CD8-positive, alpha-beta memory T cell (primary cell): ENCODE data around the gene SPATS2. TPM values are rescaled to one million over a fixed set of nuclear protein-coding genes. Genes with fewer than 3 reads are reported as not detected.
A peak's percentile ranks its signal among the peaks of the same experiment; 100 is the strongest.

Experiments used
- CTCF ChIA-PET: fragments of 350-600 bp; sonication (Branson Sonifier 250); formaldehyde crosslinking; loops from one replicate; lab custom pipeline; 2021; ENCODE audit warnings: antibody characterized with exemption; lab: Charles Lee
- POLR2A ChIA-PET: fragments of 350-600 bp; sonication (Branson Sonifier 250); formaldehyde crosslinking; loops from one replicate; lab custom pipeline; 2021; ENCODE audit warnings: antibody characterized with exemption; lab: Charles Lee
- DNase-seq, 5 donors: peaks; one replicate each; pipeline versions ENCODE4 v3.0.0 to v3.0.0-alpha.2; 2020 to 2022; ENCODE audit warnings: mixed read lengths in 1 of 5
- H3K27ac ChIP-seq: one replicate; pipeline ENCODE4 v1.7.0; 2013; ENCODE audit warnings: low read depth, mild to moderate bottlenecking, low read length, moderate library complexity
- H3K27me3 ChIP-seq: 2 replicates; pipeline ENCODE4 v1.7.0; 2013; ENCODE audit warnings: low read length, mild to moderate bottlenecking; ENCODE audit not compliant: insufficient read depth, poor library complexity, severe bottlenecking
- H3K36me3 ChIP-seq: 2 replicates; pipeline ENCODE4 v1.7.0; 2013; ENCODE audit warnings: mild to moderate bottlenecking, low read length, moderate library complexity; ENCODE audit not compliant: insufficient read depth
- H3K4me1 ChIP-seq: 2 replicates; pipeline ENCODE4 v1.7.0; 2013; ENCODE audit warnings: mild to moderate bottlenecking, low read length, moderate library complexity; ENCODE audit not compliant: insufficient read depth
- H3K4me3 ChIP-seq: 2 replicates; pipeline ENCODE4 v1.7.0; 2013; ENCODE audit warnings: mild to moderate bottlenecking, low read length
- H3K9me3 ChIP-seq: 2 replicates; pipeline ENCODE4 v1.7.0; 2013; ENCODE audit warnings: mild to moderate bottlenecking, low read length
- H3K27ac Mint-ChIP-seq, 8 donors: one replicate each; pipeline ENCODE4 v1.8.0; 2020 to 2021; ENCODE audit warnings: mixed read lengths in 8 of 8, mild to moderate bottlenecking in 6 of 8, inconsistent platforms in 3 of 8, moderate library complexity in 3 of 8
- H3K27me3 Mint-ChIP-seq, 2 donors: one replicate each; pipeline ENCODE4 v1.8.0; 2020 to 2021; ENCODE audit warnings: mixed read lengths in 2 of 2, mild to moderate bottlenecking in 1 of 2, moderate library complexity in 1 of 2
- H3K36me3 Mint-ChIP-seq, 3 donors: one replicate each; pipeline ENCODE4 v1.8.0; 2020 to 2021; ENCODE audit warnings: mixed read lengths in 3 of 3, inconsistent platforms in 1 of 3, mild to moderate bottlenecking in 1 of 3
- H3K4me1 Mint-ChIP-seq, 3 donors: one replicate each; pipeline ENCODE4 v1.8.0; 2020 to 2021; ENCODE audit warnings: mixed read lengths in 3 of 3, inconsistent platforms in 1 of 3, mild to moderate bottlenecking in 1 of 3
- H3K4me3 Mint-ChIP-seq, 7 donors: one replicate each; pipeline ENCODE4 v1.8.0; 2020 to 2021; ENCODE audit warnings: mixed read lengths in 7 of 7, mild to moderate bottlenecking in 6 of 7, moderate library complexity in 4 of 7, inconsistent platforms in 2 of 7
- H3K9me3 Mint-ChIP-seq, 5 donors: one replicate each; pipeline ENCODE4 v1.8.0; 2020 to 2022; ENCODE audit warnings: mixed read lengths in 5 of 5, mild to moderate bottlenecking in 3 of 5, moderate library complexity in 2 of 5, inconsistent platforms in 1 of 5
- polyA plus RNA-seq: library from polyadenylated mRNA; unstranded; fragments of 300-500 nt; fragmentation: Illumina TruSeq; gene quantifications from one replicate; pipeline ENCODE4 v1.2.3, GENCODE V29; 2021
- total RNA-seq, 2 experiments: library from RNA; stranded (reverse); gene quantifications; one replicate each; pipeline ENCODE4 v1.2.3, GENCODE V29; 2021

Gene SPATS2
- total and polyA plus RNA-seq, 3 experiments from 2014 or later, result 7.6 to 9.4 (median 9.1) TPM

DNA sequence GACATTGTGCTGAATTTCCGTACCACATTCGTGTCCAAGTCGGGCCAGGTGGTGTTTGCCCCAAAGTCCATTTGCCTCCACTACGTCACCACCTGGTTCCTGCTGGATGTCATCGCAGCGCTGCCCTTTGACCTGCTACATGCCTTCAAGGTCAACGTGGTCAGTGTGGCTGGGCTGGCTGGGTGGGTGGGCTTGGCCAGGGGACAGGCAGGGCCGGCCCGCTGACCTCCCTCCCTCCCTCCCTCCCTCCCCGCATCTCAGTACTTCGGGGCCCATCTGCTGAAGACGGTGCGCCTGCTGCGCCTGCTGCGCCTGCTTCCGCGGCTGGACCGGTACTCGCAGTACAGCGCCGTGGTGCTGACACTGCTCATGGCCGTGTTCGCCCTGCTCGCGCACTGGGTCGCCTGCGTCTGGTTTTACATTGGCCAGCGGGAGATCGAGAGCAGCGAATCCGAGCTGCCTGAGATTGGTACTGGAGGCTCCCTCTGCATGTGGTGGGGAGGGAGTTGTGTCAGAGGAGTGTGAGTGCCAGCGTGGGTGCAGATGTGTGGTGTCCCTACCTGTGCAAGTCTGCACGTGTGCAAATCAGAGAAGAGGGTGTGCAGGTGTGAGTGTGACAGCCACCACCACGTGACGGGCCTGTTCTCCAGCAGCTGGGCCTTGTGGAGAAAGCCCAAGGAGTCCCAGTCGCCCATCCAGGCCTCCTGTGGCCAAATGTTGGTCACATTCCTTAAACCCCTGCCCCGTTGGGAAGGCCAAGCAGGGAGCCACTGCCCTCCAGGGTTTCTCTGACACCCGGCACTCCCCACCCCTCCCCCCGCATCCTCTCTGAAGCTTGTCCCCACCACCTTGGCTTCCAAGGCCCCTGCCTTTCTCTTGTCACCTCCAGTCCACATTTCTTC is 176.9 kb downstream of the SPATS2 start:
- Histone ChIP-seq H3K27ac (no peak overlapping the region), H3K9me3 (no peaks in the 10 kb centered on the region), H3K27me3 (peaks cover 9% of the 10 kb centered on the region), H3K4me3 (no peak overlapping the region), H3K4me1 (peaks cover 15% of the 10 kb centered on the region), H3K36me3 (no peaks in the 10 kb centered on the region)
- peak overlapping the region in 1 of 7 donors; percentile 28 for H3K4me3 Mint-ChIP-seq
- peak overlapping the region in 1 of 8 donors; percentile 92 for H3K27ac Mint-ChIP-seq
- peaks cover 10 to 43% (median 17%) of the 10 kb centered on the region in 3 donors for H3K4me1 Mint-ChIP-seq
- no peak for DNase-seq
- H3K36me3 Mint-ChIP-seq, result no peaks in the 10 kb centered on the region
- peaks cover 23% of the 10 kb centered on the region in 2 donors for H3K27me3 Mint-ChIP-seq
- POLR2A ChIA-PET, result no interaction called here
- no peaks in the 10 kb centered on the region for H3K9me3 Mint-ChIP-seq
- CTCF ChIA-PET, result interaction anchor here (0.8 to 1.4 kb wide), 4 partner anchors 11 to 197 kb away, joined by 3 to 10 read pairs (median 3); partner anchors contain the start of gene TMBIM6

GRCh38 chr12:49545815-49546214 is 178.6 kb downstream of the SPATS2 start:
- no peak for DNase-seq
- POLR2A ChIA-PET, result interaction anchor here (0.7 kb wide), 1 partner anchor 18 kb away, joined by 6 read pairs; no protein-coding TSS in a partner anchor
- no peaks in the 10 kb centered on the region for H3K36me3 ChIP-seq
- no peaks in the 10 kb centered on the region for H3K36me3 Mint-ChIP-seq
- no peaks in the 10 kb centered on the region for H3K9me3 Mint-ChIP-seq
- no peak overlapping the region for H3K4me3 ChIP-seq
- peaks cover 4% of the 10 kb centered on the region for H3K4me1 ChIP-seq
- no peak overlapping the region for H3K27ac Mint-ChIP-seq
- H3K27ac ChIP-seq, result no peak overlapping the region
- H3K9me3 ChIP-seq, result no peaks in the 10 kb centered on the region
- peaks cover 19 to 20% of the 10 kb centered on the region in 2 donors for H3K27me3 Mint-ChIP-seq
- H3K27me3 ChIP-seq, result peaks cover 9% of the 10 kb centered on the region
- peaks cover 2 to 27% (median 4%) of the 10 kb centered on the region in 3 donors for H3K4me1 Mint-ChIP-seq
- peak overlapping the region in 1 of 7 donors; percentile 16 for H3K4me3 Mint-ChIP-seq
- CTCF ChIA-PET, result interaction anchor here (1.4 to 1.6 kb wide), 2 partner anchors 187 to 198 kb away, joined by 3 read pairs; no protein-coding TSS in a partner anchor

DNA sequence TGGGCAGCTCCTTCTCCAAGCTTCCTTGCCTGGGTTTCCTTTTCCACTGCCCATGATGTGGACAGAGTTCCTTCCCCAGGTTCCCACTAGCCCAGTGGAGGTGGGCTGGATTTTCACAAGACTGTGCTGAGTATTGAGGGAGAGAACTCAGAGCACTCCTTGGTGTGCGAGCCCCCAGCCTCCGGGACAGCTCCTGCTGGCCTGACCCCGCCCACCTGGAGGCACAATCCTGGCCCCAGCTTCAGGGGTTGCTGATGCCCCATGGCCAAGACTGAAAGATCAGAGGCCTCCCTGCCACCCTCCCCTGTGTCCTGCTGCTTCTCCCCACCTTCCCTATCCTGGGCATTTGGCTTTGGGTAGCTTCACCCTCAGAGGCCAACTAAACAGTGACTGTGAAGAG is 179.2 kb downstream of the SPATS2 start:
- H3K27me3 ChIP-seq, result peaks cover 9% of the 10 kb centered on the region
- H3K4me3 ChIP-seq, result no peak overlapping the region
- no peak overlapping the region for H3K27ac Mint-ChIP-seq
- no peak overlapping the region for H3K4me3 Mint-ChIP-seq
- H3K27ac ChIP-seq, result no peak overlapping the region
- peaks cover 4% of the 10 kb centered on the region for H3K4me1 ChIP-seq
- no peaks in the 10 kb centered on the region for H3K9me3 Mint-ChIP-seq
- H3K9me3 ChIP-seq, result no peaks in the 10 kb centered on the region
- DNase-seq, result no peak
- ChIA-PET CTCF (interaction anchor here (1.6 kb wide), 1 partner anchor 187 kb away, joined by 3 read pairs; no protein-coding TSS in a partner anchor), POLR2A (no interaction called here)
- H3K4me1 Mint-ChIP-seq, result peaks cover 2 to 25% (median 4%) of the 10 kb centered on the region in 3 donors
- peaks cover 19 to 20% of the 10 kb centered on the region in 2 donors for H3K27me3 Mint-ChIP-seq
- H3K36me3 Mint-ChIP-seq, result no peaks in the 10 kb centered on the region
- no peaks in the 10 kb centered on the region for H3K36me3 ChIP-seq

DNA sequence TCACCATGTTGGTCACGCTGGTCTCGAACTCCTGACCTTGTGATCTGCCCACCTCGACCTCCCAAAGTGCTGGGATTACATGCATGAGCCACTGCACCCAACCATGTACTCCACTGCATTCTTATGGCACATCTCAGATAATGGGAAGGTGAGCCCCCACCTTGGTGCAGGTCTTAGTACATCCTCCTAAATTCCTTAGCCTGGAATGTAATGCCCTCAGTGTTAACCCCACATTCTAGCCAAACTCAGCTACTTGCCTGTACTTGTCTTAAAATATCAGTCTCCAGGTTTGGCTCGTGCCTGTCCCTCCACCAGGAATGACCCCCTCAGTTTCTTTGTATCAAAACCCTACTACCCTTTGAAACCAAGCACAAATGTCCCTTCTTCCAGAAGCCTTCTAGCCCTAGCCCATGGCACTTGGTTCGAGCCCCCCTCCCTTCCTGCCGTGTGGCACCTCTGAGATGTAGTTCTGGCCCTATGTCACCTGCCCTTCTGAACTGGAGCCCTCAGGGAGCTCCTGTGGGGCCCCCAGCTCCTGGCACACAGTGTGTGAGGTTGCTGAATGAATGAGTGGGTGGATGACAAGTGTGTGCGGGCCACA is 179.9 kb downstream of the SPATS2 start:
- Mint-ChIP-seq H3K36me3 (no peaks in the 10 kb centered on the region), H3K27ac (no peak overlapping the region), H3K27me3 (peaks cover 19 to 20% of the 10 kb centered on the region in 2 donors), H3K9me3 (no peaks in the 10 kb centered on the region), H3K4me1 (peaks cover 2 to 20% (median 4%) of the 10 kb centered on the region in 3 donors), H3K4me3 (no peak overlapping the region)
- peaks cover 9% of the 10 kb centered on the region for H3K27me3 ChIP-seq
- ChIA-PET POLR2A (no interaction called here), CTCF (interaction anchor here (1.7 kb wide), 1 partner anchor 189 kb away, joined by 5 read pairs; no protein-coding TSS in a partner anchor)
- H3K36me3 ChIP-seq, result no peaks in the 10 kb centered on the region
- H3K4me3 ChIP-seq, result no peak overlapping the region
- H3K27ac ChIP-seq, result no peak overlapping the region
- no peaks in the 10 kb centered on the region for H3K9me3 ChIP-seq
- H3K4me1 ChIP-seq, result peaks cover 4% of the 10 kb centered on the region
- no peak for DNase-seq

DNA sequence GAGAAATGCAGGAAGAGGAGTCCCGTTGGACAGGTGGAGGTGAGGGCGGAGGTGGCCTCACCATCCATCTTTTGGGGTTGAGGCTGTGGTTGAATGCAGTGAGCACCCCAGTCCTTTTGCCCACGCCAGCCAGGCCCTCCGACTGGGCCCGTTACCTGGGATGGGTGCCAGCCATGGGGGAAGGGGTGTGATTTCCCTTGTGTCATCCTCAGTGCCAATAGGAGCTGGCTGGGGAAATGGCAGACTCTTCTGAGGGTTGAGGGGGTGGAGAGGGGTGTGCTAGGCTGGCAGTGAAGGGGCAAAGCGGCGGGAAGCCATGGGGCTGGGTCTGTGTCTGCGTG is 181.2 kb downstream of the SPATS2 start:
- H3K4me3 ChIP-seq, result peak overlapping the region; percentile 42
- Mint-ChIP-seq H3K36me3 (no peaks in the 10 kb centered on the region), H3K27me3 (peaks cover 19 to 20% of the 10 kb centered on the region in 2 donors), H3K9me3 (no peaks in the 10 kb centered on the region), H3K4me1 (peaks cover 3 to 13% (median 5%) of the 10 kb centered on the region in 3 donors), H3K4me3 (peak overlapping the region in 6 of 7 donors; percentile 56 to 77 (median 71)), H3K27ac (peak overlapping the region in 2 of 8 donors; percentile 57 to 70)
- CTCF ChIA-PET, result interaction anchor here (1.0 to 1.7 kb wide), 2 partner anchors 32 to 190 kb away, joined by 3 to 5 read pairs; no protein-coding TSS in a partner anchor
- POLR2A ChIA-PET, result no interaction called here
- H3K27me3 ChIP-seq, result peaks cover 9% of the 10 kb centered on the region
- no peak overlapping the region for H3K27ac ChIP-seq
- no peak for DNase-seq
- peaks cover 5% of the 10 kb centered on the region for H3K4me1 ChIP-seq
- no peaks in the 10 kb centered on the region for H3K9me3 ChIP-seq
- H3K36me3 ChIP-seq, result no peaks in the 10 kb centered on the region

DNA sequence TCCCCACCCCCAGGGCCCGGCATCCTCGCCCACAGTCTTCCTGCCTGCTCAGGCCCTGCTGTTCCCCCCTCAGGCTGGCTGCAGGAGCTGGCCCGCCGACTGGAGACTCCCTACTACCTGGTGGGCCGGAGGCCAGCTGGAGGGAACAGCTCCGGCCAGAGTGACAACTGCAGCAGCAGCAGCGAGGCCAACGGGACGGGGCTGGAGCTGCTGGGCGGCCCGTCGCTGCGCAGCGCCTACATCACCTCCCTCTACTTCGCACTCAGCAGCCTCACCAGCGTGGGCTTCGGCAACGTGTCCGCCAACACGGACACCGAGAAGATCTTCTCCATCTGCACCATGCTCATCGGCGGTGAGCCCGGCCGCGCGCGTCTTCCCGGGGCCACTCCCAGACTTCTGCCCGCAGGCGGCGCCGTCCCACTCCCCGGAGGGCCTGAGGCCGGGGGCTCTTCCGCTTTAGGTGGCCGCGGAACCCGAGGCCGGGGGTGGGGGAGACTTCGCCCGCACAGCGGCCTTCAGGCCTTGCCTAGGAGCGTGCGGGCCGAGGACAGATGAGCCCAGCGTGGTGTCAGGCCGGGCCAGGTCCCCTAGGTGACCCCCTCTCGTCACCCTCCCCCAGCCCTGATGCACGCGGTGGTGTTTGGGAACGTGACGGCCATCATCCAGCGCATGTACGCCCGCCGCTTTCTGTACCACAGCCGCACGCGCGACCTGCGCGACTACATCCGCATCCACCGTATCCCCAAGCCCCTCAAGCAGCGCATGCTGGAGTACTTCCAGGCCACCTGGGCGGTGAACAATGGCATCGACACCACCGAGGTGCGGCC is 181.8 kb downstream of the SPATS2 start:
- peak in 1 of 5 donors; percentile 46 for DNase-seq
- peaks cover 9% of the 10 kb centered on the region for H3K4me1 ChIP-seq
- no peaks in the 10 kb centered on the region for H3K36me3 Mint-ChIP-seq
- ChIA-PET CTCF (interaction anchor here (1.0 to 1.7 kb wide), 3 partner anchors 31 to 190 kb away, joined by 3 to 5 read pairs (median 3); no protein-coding TSS in a partner anchor), POLR2A (no interaction called here)
- H3K4me3 Mint-ChIP-seq, result peak overlapping the region; percentile 56 to 77 (median 73)
- peak overlapping the region; percentile 42 for H3K4me3 ChIP-seq
- H3K9me3 ChIP-seq, result no peaks in the 10 kb centered on the region
- no peaks in the 10 kb centered on the region for H3K36me3 ChIP-seq
- peaks cover 9% of the 10 kb centered on the region for H3K27me3 ChIP-seq
- H3K4me1 Mint-ChIP-seq, result peaks cover 6 to 17% (median 6%) of the 10 kb centered on the region in 3 donors
- H3K27ac Mint-ChIP-seq, result peak overlapping the region in 3 of 8 donors; percentile 3 to 57 (median 37)
- no peaks in the 10 kb centered on the region for H3K9me3 Mint-ChIP-seq
- peaks cover 19 to 20% of the 10 kb centered on the region in 2 donors for H3K27me3 Mint-ChIP-seq
- H3K27ac ChIP-seq, result no peak overlapping the region
